RWPE2 (cell line): ENCODE measurements around the gene CCDC97.

ENCODE experiments used
- ATAC-seq: fragments of 200-7000 bp; cut with Tn5 transposase; 3 replicates; pipeline ENCODE4 v1.9.1; 2021; ENCODE audit warnings: low read depth
- DNase-seq: peaks from one replicate; pipeline ENCODE4 v3.0.0-alpha.2; 2020; ENCODE audit warnings: low spot score
- H3K27ac ChIP-seq: fragments of 450-650 bp; 2 replicates; pipeline ENCODE4 v1.5.1; 2017; ENCODE audit warnings: mild to moderate bottlenecking; ENCODE audit not compliant: poor library complexity, severe bottlenecking
- H3K27me3 ChIP-seq: fragments of 250-450 bp; sonication (Bioruptor Pico); 2 replicates; pipeline ENCODE4 v1.5.1; 2021; ENCODE audit warnings: mild to moderate bottlenecking, moderate library complexity; ENCODE audit not compliant: insufficient read depth, poor library complexity, severe bottlenecking
- H3K36me3 ChIP-seq: fragments of 250-450 bp; sonication (Bioruptor Pico); 2 replicates; pipeline ENCODE4 v1.5.1; 2020; ENCODE audit warnings: low read depth, mild to moderate bottlenecking, moderate library complexity
- H3K4me1 ChIP-seq: fragments of 250-450 bp; sonication (Bioruptor Pico); 2 replicates; pipeline ENCODE4 v1.5.1; 2021; ENCODE audit warnings: mild to moderate bottlenecking, moderate library complexity; ENCODE audit not compliant: insufficient read depth, poor library complexity, severe bottlenecking
- H3K4me3 ChIP-seq: fragments of 250-450 bp; sonication (Bioruptor Pico); 2 replicates; pipeline ENCODE4 v1.5.1; 2021; ENCODE audit warnings: mild to moderate bottlenecking, moderate library complexity; ENCODE audit not compliant: severe bottlenecking
- H3K9me3 ChIP-seq: fragments of 250-450 bp; sonication (Bioruptor Pico); 2 replicates; pipeline ENCODE4 v1.5.1; 2021; ENCODE audit warnings: mild to moderate bottlenecking, moderate library complexity; ENCODE audit not compliant: severe bottlenecking
- TF ChIP-seq, protein P1 (sequence below): fragments of 450-650 bp; IDR thresholded peaks from one replicate; pipeline ENCODE4 v1.5.1; 2017; ENCODE audit warnings: mild to moderate bottlenecking, moderate library complexity; ENCODE audit not compliant: poor library complexity, severe bottlenecking

The CCDC97 gene

GRCh38 chr19:41304706-41305483, 5.1 kb upstream of the CCDC97 start:
- Histone ChIP-seq H3K36me3 (peaks cover 69% of the 10 kb centered on the region), H3K4me1 (peaks cover 6% of the 10 kb centered on the region), H3K27ac (no peak overlapping the region), H3K9me3 (no peaks in the 10 kb centered on the region), H3K27me3 (no peaks in the 10 kb centered on the region), H3K4me3 (no peak overlapping the region)
- ATAC-seq (no peak), DNase-seq (no peak)
- TF ChIP-seq, protein P1, sequence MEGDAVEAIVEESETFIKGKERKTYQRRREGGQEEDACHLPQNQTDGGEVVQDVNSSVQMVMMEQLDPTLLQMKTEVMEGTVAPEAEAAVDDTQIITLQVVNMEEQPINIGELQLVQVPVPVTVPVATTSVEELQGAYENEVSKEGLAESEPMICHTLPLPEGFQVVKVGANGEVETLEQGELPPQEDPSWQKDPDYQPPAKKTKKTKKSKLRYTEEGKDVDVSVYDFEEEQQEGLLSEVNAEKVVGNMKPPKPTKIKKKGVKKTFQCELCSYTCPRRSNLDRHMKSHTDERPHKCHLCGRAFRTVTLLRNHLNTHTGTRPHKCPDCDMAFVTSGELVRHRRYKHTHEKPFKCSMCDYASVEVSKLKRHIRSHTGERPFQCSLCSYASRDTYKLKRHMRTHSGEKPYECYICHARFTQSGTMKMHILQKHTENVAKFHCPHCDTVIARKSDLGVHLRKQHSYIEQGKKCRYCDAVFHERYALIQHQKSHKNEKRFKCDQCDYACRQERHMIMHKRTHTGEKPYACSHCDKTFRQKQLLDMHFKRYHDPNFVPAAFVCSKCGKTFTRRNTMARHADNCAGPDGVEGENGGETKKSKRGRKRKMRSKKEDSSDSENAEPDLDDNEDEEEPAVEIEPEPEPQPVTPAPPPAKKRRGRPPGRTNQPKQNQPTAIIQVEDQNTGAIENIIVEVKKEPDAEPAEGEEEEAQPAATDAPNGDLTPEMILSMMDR = no peak

DNA sequence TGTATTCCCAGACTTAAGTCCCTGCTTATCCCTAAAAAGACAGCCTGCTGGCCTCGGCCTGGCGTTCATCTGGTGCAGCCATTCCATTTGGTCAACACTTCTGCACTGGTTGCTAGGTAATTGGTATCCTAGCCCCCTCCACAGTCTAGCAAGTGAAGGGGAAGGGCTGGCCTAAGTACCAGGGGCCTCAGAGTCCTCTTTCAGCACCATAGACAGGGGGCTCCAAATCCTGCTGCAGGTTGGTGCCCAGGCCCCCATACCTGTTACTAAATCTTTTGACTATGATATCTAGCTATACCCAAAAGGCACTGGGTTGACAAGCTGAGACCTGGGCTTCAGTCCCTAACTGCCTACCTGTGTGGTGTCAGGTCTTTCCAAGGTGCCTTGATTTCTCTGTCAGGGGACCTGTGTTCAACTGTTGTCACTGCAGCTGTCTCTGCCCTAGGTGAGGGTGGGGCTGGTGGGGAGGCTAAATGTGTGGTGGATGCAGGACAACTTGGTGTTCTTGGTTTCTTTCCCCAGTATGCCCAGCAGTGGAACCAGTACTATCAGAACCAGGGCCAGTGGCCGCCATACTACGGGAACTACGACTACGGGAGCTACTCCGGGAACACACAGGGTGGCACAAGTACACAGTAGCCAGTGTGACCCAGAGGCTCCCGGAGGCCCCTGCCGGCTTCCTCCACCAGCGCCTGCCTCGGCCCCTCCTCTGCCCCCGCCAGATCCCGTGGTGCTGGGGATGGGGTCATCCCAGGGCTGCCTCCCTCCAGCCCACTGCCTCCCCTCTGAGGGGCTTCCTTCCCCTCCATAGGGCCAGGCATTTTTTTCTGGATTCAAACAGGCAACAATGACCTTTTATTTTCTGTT, 3.8 kb upstream of the CCDC97 start:
- Histone ChIP-seq H3K4me3 (no peak overlapping the region), H3K9me3 (no peaks in the 10 kb centered on the region), H3K36me3 (peaks cover 57% of the 10 kb centered on the region), H3K27me3 (no peaks in the 10 kb centered on the region), H3K27ac (no peak overlapping the region), H3K4me1 (peaks cover 9% of the 10 kb centered on the region)
- TF ChIP-seq, protein P1 = no peak
- ATAC-seq = no peak
- no peak for DNase-seq

GRCh38 chr19:41307090-41307875, 2.7 kb upstream of the CCDC97 start:
- peak overlapping the region; percentile 79 for H3K27ac ChIP-seq
- H3K4me3 ChIP-seq = no peak overlapping the region
- peaks cover 10% of the 10 kb centered on the region for H3K4me1 ChIP-seq
- TF ChIP-seq, protein P1 = no peak
- H3K27me3 ChIP-seq = no peaks in the 10 kb centered on the region
- no peak for DNase-seq
- peaks cover 52% of the 10 kb centered on the region for H3K36me3 ChIP-seq
- no peaks in the 10 kb centered on the region for H3K9me3 ChIP-seq
- no peak for ATAC-seq

DNA sequence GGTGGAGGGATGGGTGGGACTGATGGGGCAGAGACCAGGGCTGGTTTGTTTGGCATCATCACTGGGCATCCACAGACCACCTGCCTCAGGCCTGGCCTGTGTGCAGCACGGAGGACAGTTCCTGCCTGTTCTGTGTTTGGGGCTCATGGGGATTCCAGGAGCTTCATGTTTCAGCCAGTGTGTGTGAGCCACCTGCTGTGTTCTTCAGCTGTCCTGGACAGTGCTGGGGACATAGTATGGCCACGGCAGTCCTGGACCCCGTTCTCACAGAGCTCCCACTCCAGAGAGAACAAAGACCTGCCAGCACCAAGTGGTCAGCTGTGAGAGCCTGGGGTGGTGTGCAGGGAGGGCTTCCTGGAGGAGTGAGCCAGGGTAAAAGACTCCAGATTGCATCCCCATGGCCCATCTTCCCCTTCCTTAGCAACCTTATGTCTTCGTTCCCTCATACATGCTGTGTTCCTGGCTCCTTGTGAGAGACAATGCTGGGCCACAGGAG, 2.0 kb upstream of the CCDC97 start:
- H3K27ac ChIP-seq = peak overlapping the region; percentile 79
- no peak overlapping the region for H3K4me3 ChIP-seq
- DNase-seq (no peak), ATAC-seq (no peak)
- no peaks in the 10 kb centered on the region for H3K27me3 ChIP-seq
- H3K9me3 ChIP-seq = no peaks in the 10 kb centered on the region
- peaks cover 52% of the 10 kb centered on the region for H3K36me3 ChIP-seq
- peaks cover 10% of the 10 kb centered on the region for H3K4me1 ChIP-seq
- TF ChIP-seq, protein P1 = no peak
